Peyer's patch (tissue), 4 donors: Measurements from ENCODE around the gene CCDC167.

Source experiments
- POLR2A ChIP-seq, 2 donors: fragments of 450-650 bp; IDR thresholded peaks; one replicate each; pipeline ENCODE4 v1.5.1; 2017; ENCODE audit warnings: antibody characterized with exemption in 2 of 2, mild to moderate bottlenecking in 2 of 2, moderate library complexity in 2 of 2
- TF ChIP-seq, protein P1 (sequence below), 6 experiments: fragments of 450-650 bp in 4 of 6; fragments of 200-600 bp in 2 of 6; sonication (generic) in 1 of 6; IDR thresholded peaks; one replicate each; pipeline ENCODE4 v1.5.1; 2017 to 2019; ENCODE audit warnings: antibody characterized with exemption in 6 of 6, mild to moderate bottlenecking in 3 of 6, moderate library complexity in 1 of 6

DNA sequence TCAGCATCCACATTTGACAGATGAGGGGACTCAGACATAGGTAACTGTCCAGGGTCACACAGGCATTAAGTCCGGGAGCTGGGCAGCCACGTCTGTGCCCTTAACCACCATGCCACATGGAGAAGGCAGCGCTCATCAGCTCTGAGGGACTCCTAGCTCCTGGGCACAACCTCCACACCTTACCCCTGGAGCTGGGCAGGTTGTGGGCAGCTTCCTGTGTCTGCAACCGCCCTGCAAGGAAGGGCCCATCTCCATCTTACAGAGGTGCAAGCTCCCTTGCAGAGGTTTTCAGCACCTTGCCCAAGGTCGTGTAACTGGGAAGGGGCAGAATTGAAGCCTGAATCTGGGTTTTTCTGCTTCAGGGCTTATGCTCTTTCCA lies 7.9 kb downstream of the CCDC167 start:
- TF ChIP-seq POLR2A (IDR thresholded peaks at IDR 0.05), result no peak
- TF ChIP-seq, protein P1, sequence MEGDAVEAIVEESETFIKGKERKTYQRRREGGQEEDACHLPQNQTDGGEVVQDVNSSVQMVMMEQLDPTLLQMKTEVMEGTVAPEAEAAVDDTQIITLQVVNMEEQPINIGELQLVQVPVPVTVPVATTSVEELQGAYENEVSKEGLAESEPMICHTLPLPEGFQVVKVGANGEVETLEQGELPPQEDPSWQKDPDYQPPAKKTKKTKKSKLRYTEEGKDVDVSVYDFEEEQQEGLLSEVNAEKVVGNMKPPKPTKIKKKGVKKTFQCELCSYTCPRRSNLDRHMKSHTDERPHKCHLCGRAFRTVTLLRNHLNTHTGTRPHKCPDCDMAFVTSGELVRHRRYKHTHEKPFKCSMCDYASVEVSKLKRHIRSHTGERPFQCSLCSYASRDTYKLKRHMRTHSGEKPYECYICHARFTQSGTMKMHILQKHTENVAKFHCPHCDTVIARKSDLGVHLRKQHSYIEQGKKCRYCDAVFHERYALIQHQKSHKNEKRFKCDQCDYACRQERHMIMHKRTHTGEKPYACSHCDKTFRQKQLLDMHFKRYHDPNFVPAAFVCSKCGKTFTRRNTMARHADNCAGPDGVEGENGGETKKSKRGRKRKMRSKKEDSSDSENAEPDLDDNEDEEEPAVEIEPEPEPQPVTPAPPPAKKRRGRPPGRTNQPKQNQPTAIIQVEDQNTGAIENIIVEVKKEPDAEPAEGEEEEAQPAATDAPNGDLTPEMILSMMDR (IDR thresholded peaks at IDR 0.05), result no peak
